Measurements from ENCODE around the gene CMSS1.

Gene CMSS1

DNA sequence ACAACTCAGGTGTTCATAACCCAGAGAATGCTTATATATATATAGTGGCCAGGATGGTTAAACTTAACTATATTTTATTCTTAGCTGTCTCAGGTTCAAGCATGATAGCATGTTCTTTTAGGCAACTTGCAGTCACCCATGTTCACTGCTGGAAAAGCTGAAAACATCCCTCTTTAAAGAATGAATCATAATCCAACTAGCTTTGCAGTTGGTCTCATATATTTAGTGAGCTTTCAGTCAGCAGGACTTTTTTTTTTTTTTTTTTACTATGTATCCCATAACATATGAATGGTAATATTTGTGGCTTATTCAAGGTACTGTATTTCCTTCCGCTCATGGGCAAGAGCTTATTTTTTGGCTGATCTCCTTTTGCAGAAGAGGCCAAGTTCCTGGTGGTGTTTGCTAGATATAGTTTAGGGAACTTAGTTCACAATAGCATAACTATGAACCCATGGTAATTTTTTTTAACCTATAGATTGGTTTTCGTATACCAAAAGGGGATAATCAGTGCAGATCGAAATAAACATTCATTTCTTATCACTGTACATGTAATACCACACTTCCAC, 77.6 kb downstream of the CMSS1 start:
- H3K9ac ChIP-seq (ENCODE audit: low read length), result no peak overlapping the region
- H3K27ac ChIP-seq (ENCODE audit: low read depth, low read length, poor library complexity, severe bottlenecking), result no peak overlapping the region
- H3K27me3 ChIP-seq (ENCODE audit: insufficient read depth, low read length), result no peaks in the 10 kb centered on the region
- no peaks in the 10 kb centered on the region for H3F3A ChIP-seq (ENCODE audit: insufficient read depth, low read length)
- no peaks in the 10 kb centered on the region for H3K9me2 ChIP-seq (ENCODE audit: low read depth, low read length)
- peaks cover 8% of the 10 kb centered on the region for H3K4me1 ChIP-seq (ENCODE audit: insufficient read depth, low read length, severe bottlenecking)
- no peaks in the 10 kb centered on the region for H3K9me3 ChIP-seq (ENCODE audit: low read length)
- H3K79me2 ChIP-seq (ENCODE audit: insufficient read depth, low read length), result no peaks in the 10 kb centered on the region; the same call in 1 of the 2 replicates
- H3K36me3 ChIP-seq (ENCODE audit: insufficient read depth, low read length), result no peaks in the 10 kb centered on the region
- no peak for TF ChIP-seq EZH2 (IDR thresholded peaks at IDR 0.05; ENCODE audit: borderline replicate concordance, low read length)
- TF ChIP-seq, protein P1, sequence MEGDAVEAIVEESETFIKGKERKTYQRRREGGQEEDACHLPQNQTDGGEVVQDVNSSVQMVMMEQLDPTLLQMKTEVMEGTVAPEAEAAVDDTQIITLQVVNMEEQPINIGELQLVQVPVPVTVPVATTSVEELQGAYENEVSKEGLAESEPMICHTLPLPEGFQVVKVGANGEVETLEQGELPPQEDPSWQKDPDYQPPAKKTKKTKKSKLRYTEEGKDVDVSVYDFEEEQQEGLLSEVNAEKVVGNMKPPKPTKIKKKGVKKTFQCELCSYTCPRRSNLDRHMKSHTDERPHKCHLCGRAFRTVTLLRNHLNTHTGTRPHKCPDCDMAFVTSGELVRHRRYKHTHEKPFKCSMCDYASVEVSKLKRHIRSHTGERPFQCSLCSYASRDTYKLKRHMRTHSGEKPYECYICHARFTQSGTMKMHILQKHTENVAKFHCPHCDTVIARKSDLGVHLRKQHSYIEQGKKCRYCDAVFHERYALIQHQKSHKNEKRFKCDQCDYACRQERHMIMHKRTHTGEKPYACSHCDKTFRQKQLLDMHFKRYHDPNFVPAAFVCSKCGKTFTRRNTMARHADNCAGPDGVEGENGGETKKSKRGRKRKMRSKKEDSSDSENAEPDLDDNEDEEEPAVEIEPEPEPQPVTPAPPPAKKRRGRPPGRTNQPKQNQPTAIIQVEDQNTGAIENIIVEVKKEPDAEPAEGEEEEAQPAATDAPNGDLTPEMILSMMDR (IDR thresholded peaks at IDR 0.05; ENCODE audit: low read length), result no peak
- H2AFZ ChIP-seq (ENCODE audit: low read length), result no peak overlapping the region
- no peak overlapping the region for H3K4me3 ChIP-seq (ENCODE audit: low read depth, low read length, poor library complexity, severe bottlenecking)
- no peak overlapping the region for H3K4me2 ChIP-seq (ENCODE audit: low read length)
- no peaks in the 10 kb centered on the region for H4K20me1 ChIP-seq (ENCODE audit: insufficient read depth, low read length)

DNA sequence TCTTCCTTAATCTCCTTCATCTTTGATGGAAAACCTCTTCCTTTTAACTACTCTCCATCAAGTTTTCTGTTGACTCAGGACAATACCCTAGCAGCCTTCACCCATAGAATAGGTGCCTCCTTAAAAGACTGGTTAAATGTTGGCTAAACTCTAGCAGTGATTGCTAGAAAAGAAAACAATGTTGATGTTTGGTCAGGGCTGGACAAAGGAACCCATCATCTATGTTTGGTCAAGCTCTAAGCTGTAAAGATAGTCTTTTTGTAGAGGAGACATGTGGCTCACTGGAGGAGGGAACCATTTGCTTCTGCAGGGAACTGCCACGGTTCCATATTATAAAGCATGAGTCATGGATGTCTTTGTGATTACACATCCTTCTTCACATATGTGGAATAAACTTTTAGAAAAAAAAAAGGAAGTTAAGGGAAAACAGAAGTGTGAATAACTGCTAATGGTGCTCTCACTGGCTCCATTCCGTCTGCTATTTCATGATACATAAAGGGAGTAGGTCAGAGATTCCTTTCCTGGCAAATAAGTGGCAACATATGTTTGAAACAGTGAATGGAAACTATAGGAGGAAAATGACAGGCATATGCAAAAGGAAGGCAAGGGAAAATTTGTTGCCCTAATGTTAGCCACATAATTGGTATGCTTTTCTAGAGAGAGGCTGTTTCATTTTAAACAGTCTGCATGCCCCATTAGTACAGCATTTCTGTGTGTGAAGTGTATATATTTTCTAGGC, 78.2 kb downstream of the CMSS1 start:
- Histone ChIP-seq H3K9me2 (ENCODE audit: low read depth, low read length) (no peaks in the 10 kb centered on the region), H3K9me3 (ENCODE audit: low read length) (no peaks in the 10 kb centered on the region), H3K79me2 (ENCODE audit: insufficient read depth, low read length) (no peaks in the 10 kb centered on the region; the same call in 1 of the 2 replicates), H3K4me1 (ENCODE audit: insufficient read depth, low read length, severe bottlenecking) (peaks cover 8% of the 10 kb centered on the region), H3F3A (ENCODE audit: insufficient read depth, low read length) (no peaks in the 10 kb centered on the region), H3K4me2 (ENCODE audit: low read length) (no peak overlapping the region), H3K27ac (ENCODE audit: low read depth, low read length, poor library complexity, severe bottlenecking) (no peak overlapping the region), H4K20me1 (ENCODE audit: insufficient read depth, low read length) (no peaks in the 10 kb centered on the region), H3K4me3 (ENCODE audit: low read depth, low read length, poor library complexity, severe bottlenecking) (no peak overlapping the region), H3K36me3 (ENCODE audit: insufficient read depth, low read length) (no peaks in the 10 kb centered on the region), H2AFZ (ENCODE audit: low read length) (no peak overlapping the region), H3K27me3 (ENCODE audit: insufficient read depth, low read length) (no peaks in the 10 kb centered on the region), H3K9ac (ENCODE audit: low read length) (no peak overlapping the region)
- TF ChIP-seq, protein P1 (IDR thresholded peaks at IDR 0.05; ENCODE audit: low read length), result no peak
- no peak for TF ChIP-seq EZH2 (IDR thresholded peaks at IDR 0.05; ENCODE audit: borderline replicate concordance, low read length)

DNA sequence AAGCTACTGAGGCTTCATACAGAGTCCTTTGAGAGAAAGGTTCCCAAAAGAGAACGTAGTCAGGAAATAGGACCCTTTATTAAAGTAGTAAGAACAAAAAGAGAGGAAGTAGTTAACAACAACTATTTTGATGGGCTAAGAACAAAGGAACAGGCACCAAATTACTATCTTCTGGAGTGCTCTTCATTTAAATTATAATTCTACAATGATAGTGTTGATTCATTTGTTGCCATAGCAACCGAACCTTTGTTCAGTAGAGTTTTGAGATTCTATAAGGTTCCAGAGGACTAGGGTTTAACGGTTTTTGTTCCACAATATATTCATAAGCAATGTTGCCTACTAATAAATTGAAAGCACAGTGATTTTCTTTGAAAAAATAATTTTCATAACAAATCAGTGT, 78.8 kb downstream of the CMSS1 start:
- H3K9me2 ChIP-seq (ENCODE audit: low read depth, low read length), result no peaks in the 10 kb centered on the region
- H3K36me3 ChIP-seq (ENCODE audit: insufficient read depth, low read length), result no peaks in the 10 kb centered on the region
- H3K4me3 ChIP-seq (ENCODE audit: low read depth, low read length, poor library complexity, severe bottlenecking), result no peak overlapping the region
- no peak overlapping the region for H3K4me2 ChIP-seq (ENCODE audit: low read length)
- no peak overlapping the region for H3K27ac ChIP-seq (ENCODE audit: low read depth, low read length, poor library complexity, severe bottlenecking)
- H3F3A ChIP-seq (ENCODE audit: insufficient read depth, low read length), result no peaks in the 10 kb centered on the region
- no peak overlapping the region for H2AFZ ChIP-seq (ENCODE audit: low read length)
- H4K20me1 ChIP-seq (ENCODE audit: insufficient read depth, low read length), result no peaks in the 10 kb centered on the region
- H3K9ac ChIP-seq (ENCODE audit: low read length), result no peak overlapping the region
- H3K9me3 ChIP-seq (ENCODE audit: low read length), result no peaks in the 10 kb centered on the region
- H3K27me3 ChIP-seq (ENCODE audit: insufficient read depth, low read length), result no peaks in the 10 kb centered on the region
- H3K4me1 ChIP-seq (ENCODE audit: insufficient read depth, low read length, severe bottlenecking), result peaks cover 8% of the 10 kb centered on the region
- TF ChIP-seq, protein P1 (IDR thresholded peaks at IDR 0.05; ENCODE audit: low read length), result no peak
- TF ChIP-seq EZH2 (IDR thresholded peaks at IDR 0.05; ENCODE audit: borderline replicate concordance, low read length), result no peak
- H3K79me2 ChIP-seq (ENCODE audit: insufficient read depth, low read length), result no peaks in the 10 kb centered on the region; the same call in 1 of the 2 replicates

Measured in OCI-LY1 (cell line).